SK-N-MC (cell line): ENCODE results near the gene PTPRG.

Experiments
- EZH2 ChIP-seq: fragments of 200-600 bp; sonication (generic); IDR thresholded peaks from one replicate; pipeline ENCODE4 v1.6.1; 2017; ENCODE audit warnings: antibody characterized with exemption
- POLR2AphosphoS5 ChIP-seq: IDR thresholded peaks from 2 replicates; pipeline ENCODE4 v1.6.1; 2012; ENCODE audit warnings: mild to moderate bottlenecking, low read depth, low read length, borderline replicate concordance

- TF ChIP-seq EZH2 (no peak), POLR2AphosphoS5 (no peak)
These were observed 533.7 kb downstream of the PTPRG start for GRCh38 chr3:62095080-62095479.
